Parathyroid adenoma (tissue), 2 donors: ENCODE results near the gene KRT73.

Experiments
- H2AFZ ChIP-seq: fragments of 300-600 bp; sonication (generic); one replicate; pipeline ENCODE4 v1.7.0; 2017; ENCODE audit warnings: antibody characterized with exemption, mild to moderate bottlenecking
- H3K27ac ChIP-seq: fragments of 300-600 bp; sonication (generic); one replicate; pipeline ENCODE4 v1.7.0; 2017
- H3K27me3 ChIP-seq: fragments of 300-600 bp; sonication (generic); one replicate; pipeline ENCODE4 v1.7.0; 2017; ENCODE audit warnings: low read length; ENCODE audit not compliant: control insufficient read depth, insufficient read depth
- H3K36me3 ChIP-seq: fragments of 300-600 bp; sonication (generic); one replicate; pipeline ENCODE4 v1.7.0; 2017; ENCODE audit warnings: low read length; ENCODE audit not compliant: control insufficient read depth, insufficient read depth
- H3K4me1 ChIP-seq: fragments of 300-600 bp; sonication (generic); one replicate; pipeline ENCODE4 v1.7.0; 2017; ENCODE audit warnings: control low read depth
- H3K4me2 ChIP-seq: fragments of 300-600 bp; sonication (generic); one replicate; pipeline ENCODE4 v1.7.0; 2017; ENCODE audit warnings: low read length
- H3K4me3 ChIP-seq: fragments of 300-600 bp; sonication (generic); one replicate; pipeline ENCODE4 v1.7.0; 2017; ENCODE audit warnings: low read depth, low read length
- H3K79me2 ChIP-seq: fragments of 300-600 bp; sonication (generic); one replicate; pipeline ENCODE4 v1.7.0; 2017; ENCODE audit warnings: control low read depth
- H3K9ac ChIP-seq: fragments of 300-600 bp; sonication (generic); one replicate; pipeline ENCODE4 v1.7.0; 2017; ENCODE audit warnings: mild to moderate bottlenecking
- H3K9me3 ChIP-seq: fragments of 300-600 bp; sonication (generic); one replicate; pipeline ENCODE4 v1.7.0; 2017; ENCODE audit warnings: low read length; ENCODE audit not compliant: control insufficient read depth
- CTCF ChIP-seq: fragments of 300-600 bp; sonication (generic); IDR thresholded peaks from one replicate; pipeline ENCODE4 v1.7.0; 2017; ENCODE audit warnings: antibody characterized with exemption, mild to moderate bottlenecking
- donor health status: primary hyperparathyroidism.

KRT73 gene

GRCh38 chr12:52602552-52602951, 15.8 kb downstream of the KRT73 start:
- no peak overlapping the region for H3K4me3 ChIP-seq
- H3K27me3 ChIP-seq: peaks cover 3% of the 10 kb centered on the region

GRCh38 chr12:52601671-52602070, 16.7 kb downstream of the KRT73 start:
- peaks cover 3% of the 10 kb centered on the region for H3K27me3 ChIP-seq

More at GRCh38 chr12:52602552-52602951, 15.8 kb downstream of the KRT73 start:
- Histone ChIP-seq H3K27ac (no peak overlapping the region), H3K79me2 (no peaks in the 10 kb centered on the region), H3K4me2 (no peak overlapping the region), H2AFZ (no peak overlapping the region), H3K36me3 (no peaks in the 10 kb centered on the region), H3K4me1 (peaks cover 4% of the 10 kb centered on the region), H3K9ac (no peak overlapping the region), H3K9me3 (no peaks in the 10 kb centered on the region)
- TF ChIP-seq CTCF: no peak

GRCh38 chr12:52600941-52601481, 17.3 kb downstream of the KRT73 start, which contains the start of gene KRT72:
Gene KRT72 (minus strand): TSS chr12:52601463. CDS start chr12:52601452, 11 bp downstream.
- Histone ChIP-seq H3K4me3 (no peak within 1 kb of the TSS), H3K27me3 (peaks cover 3% of the 10 kb centered on the region), H3K27ac (no peak within 1 kb of the TSS), H3K9ac (no peak within 1 kb of the TSS), H3K9me3 (no peaks in the 10 kb centered on the region), H3K4me1 (peaks cover 4% of the 10 kb centered on the region), H3K36me3 (no peaks in the 10 kb centered on the region), H3K4me2 (no peak within 1 kb of the TSS), H2AFZ (no peak within 1 kb of the TSS), H3K79me2 (no peaks in the 10 kb centered on the region)
- TF ChIP-seq CTCF: no peak

More at GRCh38 chr12:52601671-52602070, 16.7 kb downstream of the KRT73 start:
- Histone ChIP-seq H3K9me3 (no peaks in the 10 kb centered on the region), H3K27ac (no peak overlapping the region), H3K79me2 (no peaks in the 10 kb centered on the region), H3K4me2 (no peak overlapping the region), H3K4me3 (no peak overlapping the region), H3K36me3 (no peaks in the 10 kb centered on the region), H3K4me1 (peaks cover 4% of the 10 kb centered on the region), H3K9ac (no peak overlapping the region), H2AFZ (no peak overlapping the region)
- TF ChIP-seq CTCF: no peak

GRCh38 chr12:52600475-52600874, 17.9 kb downstream of the KRT73 start:
- Histone ChIP-seq H3K79me2 (no peaks in the 10 kb centered on the region), H3K4me3 (no peak overlapping the region), H3K27me3 (peaks cover 3% of the 10 kb centered on the region), H3K9ac (no peak overlapping the region), H3K4me1 (peaks cover 4% of the 10 kb centered on the region), H2AFZ (no peak overlapping the region), H3K4me2 (no peak overlapping the region), H3K27ac (no peak overlapping the region), H3K36me3 (no peaks in the 10 kb centered on the region), H3K9me3 (no peaks in the 10 kb centered on the region)
- TF ChIP-seq CTCF: no peak

- H3K4me3 ChIP-seq: no peak overlapping the region
- no peak overlapping the region for H2AFZ ChIP-seq
- no peak overlapping the region for H3K9ac ChIP-seq
- H3K4me2 ChIP-seq: no peak overlapping the region
- H3K27me3 ChIP-seq: peaks cover 3% of the 10 kb centered on the region
- no peaks in the 10 kb centered on the region for H3K79me2 ChIP-seq
- peaks cover 4% of the 10 kb centered on the region for H3K4me1 ChIP-seq
- H3K36me3 ChIP-seq: no peaks in the 10 kb centered on the region
- H3K27ac ChIP-seq: no peak overlapping the region
- no peaks in the 10 kb centered on the region for H3K9me3 ChIP-seq
- TF ChIP-seq CTCF: no peak
These were observed 18.3 kb downstream of the KRT73 start for GRCh38 chr12:52600071-52600470.
